SK-N-SH (cell line): ENCODE measurements around the gene RIOX2. TPM values are rescaled to one million over a fixed set of nuclear protein-coding genes. Genes with fewer than 3 reads are reported as not detected.

ENCODE experiments used
- CTCF ChIA-PET: fragments of 300-600, 350-600 bp; formaldehyde crosslinking; extraction: SDS; loops from one replicate; lab custom pipeline; 2021; lab: Yijun Ruan, JAX
- POLR2A ChIA-PET: fragments of 350-600 bp; sonication (Branson Sonifier 250); formaldehyde crosslinking; extraction: SDS; loops from one replicate; lab custom pipeline; 2020; ENCODE audit warnings: antibody characterized with exemption, inconsistent platforms; lab: Yijun Ruan, JAX
- DNase-seq: peaks from one replicate; pipeline ENCODE4 v3.0.0; 2012
- H2AFZ ChIP-seq: fragments of 200-600 bp; sonication (generic); 2 replicates; pipeline ENCODE4 v1.8.1; 2016; ENCODE audit warnings: antibody characterized with exemption, mild to moderate bottlenecking, low read depth
- H3F3A ChIP-seq: fragments of 200-600 bp; sonication (generic); replicated peaks from 2 replicates; pipeline ENCODE3; 2016; ENCODE audit warnings: antibody characterized with exemption, mild to moderate bottlenecking; ENCODE audit not compliant: insufficient read depth
- H3K27ac ChIP-seq, 2 experiments: fragments of 200-500 bp in 1 of 2; fragments of 200-600 bp in 1 of 2; sonication (Bioruptor generic) in 1 of 2; sonication (generic), shearing (Covaris generic) in 1 of 2; 2 replicates each; pipeline versions ENCODE4 v1.5.1 to v1.6.1; 2014 to 2016; ENCODE audit warnings: low read depth in 2 of 2, inconsistent platforms in 1 of 2, low read length in 1 of 2, mild to moderate bottlenecking in 1 of 2, mixed read lengths in 1 of 2
- H3K27me3 ChIP-seq: fragments of 200-600 bp; sonication (generic), shearing (Covaris generic); 2 replicates; pipeline ENCODE4 v1.6.1; 2016; ENCODE audit warnings: mixed run types; ENCODE audit not compliant: insufficient read depth
- H3K36me3 ChIP-seq, 2 experiments: fragments of 200-500 bp in 1 of 2; fragments of 200-600 bp in 1 of 2; sonication (Bioruptor generic) in 1 of 2; sonication (generic) in 1 of 2; replicated peaks in 1 of 2; 2 replicates each; pipeline versions ENCODE3 to v1.5.1; 2014 to 2016; ENCODE audit warnings: low read length in 1 of 2, mild to moderate bottlenecking in 1 of 2; ENCODE audit not compliant: insufficient read depth in 2 of 2, control insufficient read depth in 1 of 2
- H3K4me1 ChIP-seq, 2 experiments: fragments of 200-500 bp in 1 of 2; fragments of 200-600 bp in 1 of 2; sonication (Bioruptor generic) in 1 of 2; sonication (generic), shearing (Covaris generic) in 1 of 2; 2 replicates each; pipeline versions ENCODE4 v1.5.1 to v1.6.1; 2014 to 2016; ENCODE audit warnings: low read depth in 1 of 2, low read length in 1 of 2, mixed run types in 1 of 2; ENCODE audit not compliant: insufficient read depth in 2 of 2, control insufficient read depth in 1 of 2
- H3K4me2 ChIP-seq: fragments of 200-600 bp; sonication (generic), shearing (Covaris generic); 2 replicates; pipeline ENCODE4 v1.6.1; 2017; ENCODE audit warnings: mixed run types
- H3K4me3 ChIP-seq, 2 experiments: fragments of 200-500 bp in 1 of 2; fragments of 200-600 bp in 1 of 2; sonication (Bioruptor generic) in 1 of 2; sonication (generic), shearing (Covaris generic) in 1 of 2; 2 replicates each; pipeline versions ENCODE4 v1.5.1 to v1.8.1; 2014 to 2016; ENCODE audit warnings: low read depth in 2 of 2, inconsistent platforms in 1 of 2, low read length in 1 of 2, mild to moderate bottlenecking in 1 of 2, mixed read lengths in 1 of 2, moderate library complexity in 1 of 2
- H3K79me2 ChIP-seq: fragments of 200-600 bp; sonication (generic); 2 replicates; pipeline ENCODE4 v1.8.1; 2017; ENCODE audit warnings: mild to moderate bottlenecking; ENCODE audit not compliant: insufficient read depth
- H3K9ac ChIP-seq: fragments of 200-600 bp; sonication (generic); 2 replicates; pipeline ENCODE4 v1.6.1; 2017; ENCODE audit warnings: mixed run types
- H3K9me2 ChIP-seq: fragments of 200-600 bp; sonication (generic); 2 replicates; pipeline ENCODE4 v1.6.1; 2017; ENCODE audit warnings: mixed run types
- H3K9me3 ChIP-seq: fragments of 200-600 bp; sonication (generic); 2 replicates; pipeline ENCODE4 v1.6.1; 2017; ENCODE audit warnings: mixed run types, mild to moderate bottlenecking, moderate library complexity
- H4K20me1 ChIP-seq: fragments of 200-600 bp; sonication (generic); 2 replicates; pipeline ENCODE4 v1.6.1; 2017; ENCODE audit warnings: mild to moderate bottlenecking, mixed run types; ENCODE audit not compliant: insufficient read depth
- CTCF ChIP-seq: fragments of 200-600 bp; sonication (generic); IDR thresholded peaks from 2 replicates; pipeline ENCODE4 v1.6.1; 2017; ENCODE audit warnings: antibody characterized with exemption, mild to moderate bottlenecking, moderate library complexity
- EZH2phosphoT487 ChIP-seq: fragments of 200-600 bp; sonication (generic); IDR thresholded peaks from 2 replicates; pipeline ENCODE4 v1.6.1; 2017; ENCODE audit warnings: low read depth, mixed run types, mild to moderate bottlenecking, antibody characterized with exemption, moderate library complexity, borderline replicate concordance
- FOXJ3 ChIP-seq: sonication (generic); formaldehyde crosslinking; IDR thresholded peaks from 2 replicates; pipeline ENCODE4 v1.5.1; 2020; ENCODE audit warnings: mild to moderate bottlenecking, missing genetic modification reagents
- GABPA ChIP-seq: IDR thresholded peaks from 2 replicates; pipeline ENCODE4 v1.4.0; 2012; ENCODE audit warnings: low read depth, mild to moderate bottlenecking
- IRF3 ChIP-seq: fragments of 150-350 bp; IDR thresholded peaks from 2 replicates; pipeline ENCODE4 v1.6.1; 2016; ENCODE audit warnings: mild to moderate bottlenecking, low read depth, low read length
- JUND ChIP-seq: IDR thresholded peaks from 2 replicates; pipeline ENCODE4 v1.4.0; 2012
- MXI1 ChIP-seq: IDR thresholded peaks from 2 replicates; pipeline ENCODE4 v1.6.1; 2012; ENCODE audit warnings: mild to moderate bottlenecking, low read depth, low read length, improper control_type of control experiment
- PBX3 ChIP-seq: IDR thresholded peaks from 2 replicates; pipeline ENCODE4; 2012
- REST ChIP-seq: IDR thresholded peaks from 2 replicates; pipeline ENCODE4 v1.6.1; 2012; ENCODE audit warnings: mild to moderate bottlenecking, low read depth, low read length, moderate library complexity
- SMC3 ChIP-seq: IDR thresholded peaks from 2 replicates; pipeline ENCODE4 v1.6.1; 2012; ENCODE audit warnings: low read depth, low read length, improper control_type of control experiment
- TCF12 ChIP-seq: IDR thresholded peaks from 2 replicates; pipeline ENCODE4 v1.4.0; 2012
- USF1 ChIP-seq: IDR thresholded peaks from 2 replicates; pipeline ENCODE4 v1.4.0; 2012; ENCODE audit warnings: low read depth, borderline replicate concordance
- WGBS: methylation state at CpG from one replicate; pipeline ENCODE4 v1.1.6; 2017; ENCODE audit warnings: low lambda C conversion rate; 5-methylcytosine and 5-hydroxymethylcytosine counted together
- polyA plus RNA-seq, 3 experiments: library from polyadenylated mRNA; depleted of rRNA; stranded (reverse); fragments of >200 nt; gene quantifications; 2 replicates each; pipeline ENCODE4 v1.2.3, GENCODE V29; 2012

RIOX2 gene
- polyA plus RNA-seq, 1 of the 3 experiments (the other 2 are of a cell fraction), result 12.9 TPM

GRCh38 chr3:97901313-97902248, 70.7 kb downstream of the RIOX2 start:
- Histone ChIP-seq H3K9ac (no peak overlapping the region), H2AFZ (no peak overlapping the region), H3K4me2 (no peak overlapping the region), H3K9me3 (no peaks in the 10 kb centered on the region), H3K27ac (no peak overlapping the region), H3K27me3 (no peaks in the 10 kb centered on the region), H3K4me3 (no peak overlapping the region), H3K36me3 (peaks cover 3 to 8% of the 10 kb centered on the region in 2 experiments), H3K9me2 (no peaks in the 10 kb centered on the region), H3K79me2 (no peaks in the 10 kb centered on the region), H3K4me1 (no peaks in the 10 kb centered on the region; a peak in 1 of 4 replicates), H3F3A (no peaks in the 10 kb centered on the region), H4K20me1 (no peaks in the 10 kb centered on the region)
- ChIA-PET CTCF (interaction anchor here (0.6 kb wide), 1 partner anchor 542 kb away, joined by 3 read pairs; no protein-coding TSS in a partner anchor), POLR2A (no interaction called here)
- 74% methylated on average over 4 of the region's 4 CpGs for WGBS
- DNase-seq, result no peak
- TF ChIP-seq CTCF (no peak), TCF12 (no peak), MXI1 (no peak), PBX3 (no peak), SMC3 (no peak), REST (no peak), JUND (no peak), IRF3 (no peak), FOXJ3 (CRISPR knock-in tag) (no peak), EZH2phosphoT487 (no peak), GABPA (no peak), USF1 (no peak)
